HepG2 (cell line): ENCODE results near the gene SNRNP48. TPM values are rescaled to one million over a fixed set of nuclear protein-coding genes. Genes with fewer than 3 reads are reported as not detected.
A peak's percentile ranks its signal among the peaks of the same experiment; 100 is the strongest.

ENCODE experiments used
- ARNT ChIP-seq: fragments of 450-650 bp; IDR thresholded peaks from 2 replicates; pipeline ENCODE4 v1.6.1; 2017
- ASH2L ChIP-seq: fragments of 300-600, 200-600 bp; sonication (generic); IDR thresholded peaks from 2 replicates; pipeline ENCODE4 v1.7.0; 2017; ENCODE audit warnings: low read depth, mild to moderate bottlenecking, moderate library complexity, mixed read lengths, low read length; ENCODE audit not compliant: insufficient read length
- ATF7-NPFF ChIP-seq: sonication (generic); formaldehyde crosslinking; IDR thresholded peaks from 2 replicates; pipeline ENCODE4 v1.8.1; 2023; ENCODE audit warnings: mild to moderate bottlenecking, low read depth, missing genetic modification reagents, moderate library complexity
- BRCA1 ChIP-seq: sonication (generic); formaldehyde crosslinking; IDR thresholded peaks from 2 replicates; pipeline ENCODE4 v1.4.0; 2020; ENCODE audit warnings: missing genetic modification reagents
- CEBPG ChIP-seq: IDR thresholded peaks from 2 replicates; pipeline ENCODE4 v1.6.1; 2016
- ETV6 ChIP-seq: sonication (generic); formaldehyde crosslinking; conservative IDR thresholded peaks from 2 replicates; pipeline ENCODE4 v1.4.0; 2020; ENCODE audit warnings: missing genetic modification reagents
- FOXJ3 ChIP-seq: sonication (generic); formaldehyde crosslinking; IDR thresholded peaks from 2 replicates; pipeline ENCODE4 v1.4.0; 2020; ENCODE audit warnings: missing genetic modification reagents, mild to moderate bottlenecking, borderline replicate concordance
- GABPA ChIP-seq, 2 experiments: IDR thresholded peaks; 2 replicates each; pipeline ENCODE4 v1.6.1; 2011 to 2016; ENCODE audit warnings: low read depth in 2 of 2, low read length in 1 of 2, missing biosample characterization in 1 of 2, missing genetic modification characterization in 1 of 2
- GPN1 ChIP-seq: sonication (generic); formaldehyde crosslinking; IDR thresholded peaks from 2 replicates; pipeline ENCODE4 v1.5.1; 2020; ENCODE audit warnings: missing genetic modification reagents, borderline replicate concordance
- GTF3A ChIP-seq: sonication (generic); formaldehyde crosslinking; conservative IDR thresholded peaks from 2 replicates; pipeline ENCODE4 v1.4.0; 2020; ENCODE audit warnings: mild to moderate bottlenecking, missing genetic modification reagents
- HDAC6 ChIP-seq: fragments of 200-600 bp; sonication (generic); IDR thresholded peaks from 2 replicates; pipeline ENCODE4 v1.7.0; 2017; ENCODE audit warnings: mild to moderate bottlenecking, antibody characterized with exemption, low read length, low read depth
- HNF4A ChIP-seq: sonication (generic); formaldehyde crosslinking; IDR thresholded peaks from 2 replicates; pipeline ENCODE4 v1.4.0; 2020; ENCODE audit warnings: missing genetic modification reagents
- KDM5B ChIP-seq: sonication (generic); formaldehyde crosslinking; IDR thresholded peaks from 2 replicates; pipeline ENCODE4 v1.4.0; 2020; ENCODE audit warnings: missing genetic modification reagents, mild to moderate bottlenecking, borderline replicate concordance
- MTF1 ChIP-seq: sonication (generic); formaldehyde crosslinking; IDR thresholded peaks from 2 replicates; pipeline ENCODE4 v1.5.0; 2020; ENCODE audit warnings: missing genetic modification reagents
- RAD51 ChIP-seq: fragments of 450-650 bp; IDR thresholded peaks from 2 replicates; pipeline ENCODE4 v1.6.1; 2016; ENCODE audit warnings: borderline replicate concordance
- RCOR2 ChIP-seq: IDR thresholded peaks from 2 replicates; pipeline ENCODE4 v1.6.1; 2016; ENCODE audit warnings: missing biosample characterization, missing genetic modification reagents
- ZBTB14 ChIP-seq: sonication (generic); formaldehyde crosslinking; IDR thresholded peaks from 2 replicates; pipeline ENCODE4 v1.4.0; 2020; ENCODE audit warnings: missing genetic modification reagents
- ZNF142 ChIP-seq: sonication (generic); formaldehyde crosslinking; IDR thresholded peaks from 2 replicates; pipeline ENCODE4 v1.4.0; 2020; ENCODE audit warnings: missing genetic modification reagents
- ZNF567 ChIP-seq: sonication (generic); formaldehyde crosslinking; IDR thresholded peaks from 2 replicates; pipeline ENCODE4 v1.8.1; 2023; ENCODE audit warnings: mild to moderate bottlenecking, missing genetic modification reagents, borderline replicate concordance
- ZNF577 ChIP-seq: sonication (generic); formaldehyde crosslinking; IDR thresholded peaks from 2 replicates; pipeline ENCODE4 v1.4.0; 2020; ENCODE audit warnings: mild to moderate bottlenecking, low read depth, missing genetic modification reagents, borderline replicate concordance
- ZNF607 ChIP-seq: sonication (generic); formaldehyde crosslinking; IDR thresholded peaks from 2 replicates; pipeline ENCODE4 v1.5.1; 2020; ENCODE audit warnings: missing genetic modification reagents, mild to moderate bottlenecking, borderline replicate concordance
- ZNF615 ChIP-seq: sonication (generic); formaldehyde crosslinking; IDR thresholded peaks from 2 replicates; pipeline ENCODE4 v1.5.0; 2020; ENCODE audit warnings: mild to moderate bottlenecking, missing genetic modification reagents, borderline replicate concordance
- ZNF7 ChIP-seq: IDR thresholded peaks from 2 replicates; pipeline ENCODE4 v1.6.1; 2016; ENCODE audit warnings: missing biosample characterization, missing genetic modification reagents
- ZNF709 ChIP-seq: sonication (generic); formaldehyde crosslinking; IDR thresholded peaks from 2 replicates; pipeline ENCODE4 v1.5.0; 2020; ENCODE audit warnings: mild to moderate bottlenecking, missing genetic modification reagents
- polyA plus RNA-seq, 8 experiments: library from polyadenylated mRNA; depleted of rRNA in 3 of 8; stranded (reverse) in 7 of 8; unstranded in 1 of 8; fragments of >200 nt; fragmentation: Illumina TruSeq in 4 of 8; extraction: Trizol in 4 of 8; gene quantifications; 2 replicates each; pipeline versions ENCODE4 v1.2.1 to v1.2.3, GENCODE V29; 2011 to 2016; ENCODE audit warnings: low read depth in 4 of 8, missing spikeins in 1 of 8, mixed read lengths in 1 of 8; ENCODE audit not compliant: insufficient read depth in 1 of 8
- total RNA-seq, 5 experiments: library from RNA; depleted of rRNA; stranded (reverse); fragments of >200 nt; fragmentation: Illumina TruSeq; extraction: Trizol; gene quantifications; 2 replicates each; pipeline ENCODE4 v1.2.3, GENCODE V29; 2016; ENCODE audit warnings: low read depth in 1 of 5

Gene SNRNP48
- total and polyA plus RNA-seq, 2 of the 13 experiments (the other 11 are each of a cell fraction or from before 2014, with no cell fraction given) = 17.5 to 47.5 TPM

GRCh38 chr6:7550433-7550801, 39.6 kb upstream of the SNRNP48 start (continued):
- no peak for TF ChIP-seq ZBTB14
- no peak for TF ChIP-seq ZNF577 (CRISPR knock-in tag)
- no peak for TF ChIP-seq ATF7-NPFF (CRISPR knock-in tag)
- no peak for TF ChIP-seq RAD51
- TF ChIP-seq ASH2L = peak; percentile 20
- TF ChIP-seq ZNF7 = no peak
- no peak for TF ChIP-seq GABPA (IDR thresholded peaks at IDR 0.05; ENCODE audit: low read depth, low read length)
- TF ChIP-seq GABPA (CRISPR knock-in tag; IDR thresholded peaks at IDR 0.05; ENCODE audit: low read depth) = no peak
- TF ChIP-seq ARNT = no peak
- TF ChIP-seq ZNF709 (CRISPR knock-in tag) = no peak
- TF ChIP-seq ZNF142 (CRISPR knock-in tag) = no peak
- no peak for TF ChIP-seq KDM5B
- TF ChIP-seq ZNF567 (CRISPR knock-in tag) = no peak
- peak; percentile 46; the same call in 1 of the 2 replicates for TF ChIP-seq FOXJ3 (CRISPR knock-in tag)
- no peak for TF ChIP-seq BRCA1 (CRISPR knock-in tag)
- no peak for TF ChIP-seq HNF4A (CRISPR knock-in tag)
- TF ChIP-seq ZNF607 (CRISPR knock-in tag) = no peak
- TF ChIP-seq GPN1 (CRISPR knock-in tag) = no peak
- no peak for TF ChIP-seq ZNF615 (CRISPR knock-in tag)
- no peak for TF ChIP-seq GTF3A
- TF ChIP-seq MTF1 (CRISPR knock-in tag) = no peak
- 0 out of 2 replicates have a peak, but pooled peaks have one; percentile 37 for TF ChIP-seq RCOR2 (CRISPR knock-in tag)
- no peak for TF ChIP-seq ETV6 (CRISPR knock-in tag)
- no peak for TF ChIP-seq HDAC6
- peak; percentile 6; the same call in 1 of the 2 replicates for TF ChIP-seq CEBPG
